Mononuclear cell (primary cell): Measurements from ENCODE around the gene CENPS. TPM values are rescaled to one million over a fixed set of nuclear protein-coding genes. Genes with fewer than 3 reads are reported as not detected.

Experiments used
- H3K27me3 ChIP-seq: 2 replicates; pipeline ENCODE4 v1.6.0; 2011; ENCODE audit warnings: low read length, control low read depth; ENCODE audit not compliant: insufficient read depth
- H3K4me1 ChIP-seq: 2 replicates; pipeline ENCODE4 v1.5.1; 2011; ENCODE audit warnings: mild to moderate bottlenecking, low read length, control low read depth; ENCODE audit not compliant: insufficient read depth
- H3K4me3 ChIP-seq: 2 replicates; pipeline ENCODE4 v1.5.1; 2011; ENCODE audit warnings: mild to moderate bottlenecking, low read length, moderate library complexity
- H3K9me3 ChIP-seq: 2 replicates; pipeline ENCODE4 v1.5.1; 2011; ENCODE audit warnings: low read depth, mild to moderate bottlenecking, control low read depth, low read length
- total RNA-seq: library from RNA; depleted of rRNA; stranded (reverse); fragments of >200 nt; gene quantifications from one replicate; pipeline ENCODE4 v1.2.3, GENCODE V29; 2012

CENPS gene
- total RNA-seq, 1 donor, result 1.8 TPM

DNA sequence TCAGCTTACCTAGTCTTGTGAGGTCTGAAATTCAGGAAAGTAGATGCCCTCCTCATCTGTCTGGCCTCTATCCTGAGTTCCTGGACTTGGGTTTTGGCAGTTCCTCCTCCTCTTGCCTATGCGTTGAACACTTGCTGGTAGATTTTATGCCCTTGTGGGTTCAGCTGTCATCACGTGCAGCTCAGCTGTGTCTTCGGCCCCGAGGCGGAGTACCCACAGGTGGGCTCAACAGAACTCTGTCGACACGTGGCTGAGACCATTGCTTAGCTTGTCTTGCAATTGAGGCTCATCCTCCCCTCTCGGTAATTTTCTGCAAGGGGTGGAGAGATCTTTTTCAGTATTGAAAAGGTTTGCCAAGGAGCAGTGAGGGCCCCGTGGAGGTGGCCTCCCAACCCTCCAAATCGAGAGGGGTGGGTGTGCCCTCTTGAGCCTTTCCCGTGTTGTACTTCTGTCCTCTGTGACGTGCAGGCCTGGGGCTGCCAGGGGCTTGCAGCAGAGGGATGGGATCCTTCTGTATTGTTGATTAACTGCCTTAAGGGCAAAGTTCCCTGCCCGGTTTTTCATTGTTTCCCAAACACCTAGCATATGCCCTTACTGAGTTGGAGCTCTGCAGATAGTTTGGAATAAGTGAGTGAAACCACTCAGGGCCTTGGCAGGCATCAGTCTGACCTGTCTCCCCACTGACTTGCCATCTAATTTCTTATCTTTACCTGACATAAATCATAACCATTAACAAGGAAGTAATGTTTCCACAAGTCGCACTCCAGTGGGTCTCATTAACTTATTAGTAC, 2.9 kb downstream of the CENPS start:
- peaks cover 19% of the 10 kb centered on the region for H3K4me1 ChIP-seq

DNA sequence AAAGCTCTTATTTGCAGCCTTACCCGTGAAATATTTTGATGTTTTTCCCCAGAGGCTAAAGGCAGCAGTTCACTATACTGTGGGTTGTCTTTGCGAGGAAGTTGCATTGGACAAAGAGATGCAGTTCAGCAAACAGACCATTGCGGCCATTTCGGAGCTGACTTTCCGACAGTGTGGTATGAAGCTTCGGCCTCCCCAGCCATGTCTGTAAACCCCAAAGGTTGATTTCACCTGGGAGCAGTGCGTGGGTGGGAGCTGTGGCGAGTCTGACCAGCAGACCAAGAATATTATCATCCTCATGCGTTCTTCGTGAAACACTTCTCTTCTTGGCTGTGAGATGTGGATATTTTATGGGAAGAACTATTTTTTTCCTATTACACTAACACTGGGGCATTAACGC, 3.6 kb downstream of the CENPS start:
- Histone ChIP-seq H3K27me3 (no peaks in the 10 kb centered on the region), H3K4me3 (no peak overlapping the region), H3K9me3 (no peaks in the 10 kb centered on the region), H3K4me1 (peaks cover 19% of the 10 kb centered on the region)

More for the DNA sequence above, 2.9 kb downstream of the CENPS start:
- no peak overlapping the region for H3K4me3 ChIP-seq
- no peaks in the 10 kb centered on the region for H3K27me3 ChIP-seq
- no peaks in the 10 kb centered on the region for H3K9me3 ChIP-seq

DNA sequence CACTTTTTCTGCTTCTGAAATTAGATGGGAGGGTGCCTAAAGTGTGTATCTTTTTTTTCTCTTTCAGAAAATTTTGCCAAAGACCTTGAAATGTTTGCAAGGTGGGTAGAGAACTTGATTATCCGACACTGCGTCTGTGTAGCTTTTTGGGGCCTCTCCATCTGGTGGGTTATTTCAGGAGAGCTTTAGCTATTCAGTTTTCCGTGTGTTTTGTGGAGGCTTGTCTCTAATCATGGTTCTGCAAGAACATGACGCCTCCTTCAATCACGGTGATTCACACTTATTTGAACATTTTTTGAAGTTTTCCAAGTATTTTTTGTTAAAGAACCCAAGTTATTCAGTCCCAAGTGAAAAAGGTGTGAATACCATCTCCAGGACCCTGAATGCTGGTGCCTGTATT, 4.4 kb downstream of the CENPS start:
- H3K27me3 ChIP-seq, result no peaks in the 10 kb centered on the region
- H3K4me1 ChIP-seq, result peaks cover 17% of the 10 kb centered on the region
- H3K9me3 ChIP-seq, result no peaks in the 10 kb centered on the region
- H3K4me3 ChIP-seq, result no peak overlapping the region

DNA sequence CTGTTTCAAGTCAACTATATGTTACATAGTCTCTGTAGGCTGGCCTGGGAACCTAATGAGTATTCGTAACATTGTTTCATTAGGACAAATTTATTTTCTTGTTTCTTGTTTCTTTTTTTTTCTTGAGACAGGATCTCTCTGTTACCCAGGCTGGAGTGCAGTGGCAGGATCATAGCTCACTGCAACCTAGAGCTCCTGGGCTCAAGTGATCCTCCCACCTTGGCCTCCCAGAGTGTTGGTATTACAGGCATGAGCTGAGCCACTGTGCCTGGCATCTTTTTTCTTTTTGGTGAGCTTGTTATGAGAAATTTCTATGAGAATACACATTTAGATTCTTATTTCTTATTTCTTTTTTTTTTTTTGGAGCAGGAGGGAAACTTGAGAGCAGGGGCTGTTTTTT, 6.8 kb downstream of the CENPS start:
- H3K9me3 ChIP-seq, result no peaks in the 10 kb centered on the region
- no peaks in the 10 kb centered on the region for H3K27me3 ChIP-seq
- H3K4me1 ChIP-seq, result no peaks in the 10 kb centered on the region

DNA sequence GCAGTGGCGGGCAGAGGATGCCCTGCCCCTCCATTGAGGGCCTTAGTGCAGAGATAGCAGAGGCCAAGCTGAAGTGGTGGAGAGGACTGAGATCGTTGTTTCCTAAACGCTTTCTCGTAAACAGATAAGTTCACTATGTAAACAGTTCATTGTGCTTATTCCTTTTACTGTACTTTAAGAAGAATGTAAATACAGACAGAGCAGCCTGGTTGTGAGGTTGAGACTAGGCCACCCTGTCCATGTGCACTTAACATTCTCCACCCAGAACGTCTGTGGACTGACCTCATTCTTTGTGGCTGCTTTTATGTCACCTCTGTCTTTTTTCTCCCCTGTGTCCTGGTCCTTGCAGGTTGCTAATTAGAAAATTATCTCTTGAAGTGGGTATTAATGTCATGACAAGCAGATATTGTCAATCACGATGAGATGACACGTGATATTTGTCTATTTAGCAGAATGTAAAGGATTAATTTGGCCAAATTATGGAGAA, 8.5 kb downstream of the CENPS start:
- H3K4me3 ChIP-seq, result no peak overlapping the region
- no peaks in the 10 kb centered on the region for H3K27me3 ChIP-seq

More for the DNA sequence above, 6.8 kb downstream of the CENPS start:
- H3K4me3 ChIP-seq, result no peak overlapping the region

DNA sequence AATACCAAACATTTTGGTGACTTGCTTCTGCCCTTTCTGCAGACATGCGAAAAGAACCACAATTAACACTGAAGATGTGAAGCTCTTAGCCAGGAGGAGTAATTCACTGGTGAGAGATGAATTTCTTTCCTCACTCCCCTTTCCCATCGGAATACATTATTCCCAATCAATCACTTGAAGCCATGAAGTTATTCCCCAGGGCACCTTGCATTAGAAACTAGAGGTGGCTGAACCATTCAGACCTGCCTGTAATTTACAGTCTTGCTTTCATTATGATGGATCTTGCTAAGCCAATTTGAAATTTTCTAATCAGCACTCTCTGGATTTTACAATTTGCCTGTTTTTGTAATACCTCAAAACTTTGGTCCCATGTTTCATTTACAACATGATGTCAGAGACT, 10.1 kb downstream of the CENPS start:
- Histone ChIP-seq H3K4me1 (no peaks in the 10 kb centered on the region), H3K27me3 (no peaks in the 10 kb centered on the region), H3K4me3 (no peak overlapping the region), H3K9me3 (no peaks in the 10 kb centered on the region)

More for the DNA sequence above, 8.5 kb downstream of the CENPS start:
- no peaks in the 10 kb centered on the region for H3K4me1 ChIP-seq
- H3K9me3 ChIP-seq, result no peaks in the 10 kb centered on the region

DNA sequence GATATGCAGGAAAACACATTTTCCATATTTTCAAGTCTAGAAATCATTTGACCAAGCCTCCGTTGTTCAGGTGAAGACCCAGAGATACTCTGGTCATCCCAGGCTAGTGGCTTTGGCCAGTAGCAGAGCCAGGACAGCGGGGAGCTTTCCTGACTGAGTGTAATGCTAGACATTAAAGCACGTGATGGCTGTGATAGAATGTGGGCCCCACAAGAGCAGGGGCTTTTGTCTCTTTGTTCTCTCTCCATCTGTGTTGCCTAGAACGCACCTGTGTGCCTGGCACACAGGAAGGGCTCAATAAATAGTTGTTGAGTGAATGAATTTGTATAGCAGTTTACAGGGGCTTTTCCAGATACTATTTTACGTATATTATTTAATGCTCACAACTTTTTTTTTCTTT, 10.6 kb downstream of the CENPS start:
- Histone ChIP-seq H3K9me3 (no peaks in the 10 kb centered on the region), H3K4me3 (no peak overlapping the region), H3K27me3 (no peaks in the 10 kb centered on the region), H3K4me1 (no peaks in the 10 kb centered on the region)

DNA sequence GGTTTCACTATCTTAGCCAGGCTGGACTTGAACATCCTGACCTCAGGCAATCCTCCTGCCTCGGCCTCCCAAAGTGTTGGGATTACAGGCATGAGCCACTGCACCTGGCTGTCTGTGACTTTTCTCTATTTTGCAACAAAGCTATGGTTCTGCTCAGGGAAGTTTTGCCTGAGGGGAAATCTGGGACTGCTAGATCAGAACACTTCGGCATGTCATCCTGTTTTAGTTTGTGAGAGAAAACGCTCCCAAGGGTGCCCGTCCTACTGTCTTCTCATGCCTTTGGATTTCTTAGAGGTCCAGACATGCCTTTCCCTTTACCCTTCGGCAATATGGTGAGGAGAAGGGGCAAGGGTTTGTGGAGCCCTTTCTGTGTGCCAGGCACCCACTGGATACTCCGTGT, 14.0 kb downstream of the CENPS start:
- no peaks in the 10 kb centered on the region for H3K4me1 ChIP-seq
- H3K27me3 ChIP-seq, result no peaks in the 10 kb centered on the region
- no peak overlapping the region for H3K4me3 ChIP-seq
- no peaks in the 10 kb centered on the region for H3K9me3 ChIP-seq

DNA sequence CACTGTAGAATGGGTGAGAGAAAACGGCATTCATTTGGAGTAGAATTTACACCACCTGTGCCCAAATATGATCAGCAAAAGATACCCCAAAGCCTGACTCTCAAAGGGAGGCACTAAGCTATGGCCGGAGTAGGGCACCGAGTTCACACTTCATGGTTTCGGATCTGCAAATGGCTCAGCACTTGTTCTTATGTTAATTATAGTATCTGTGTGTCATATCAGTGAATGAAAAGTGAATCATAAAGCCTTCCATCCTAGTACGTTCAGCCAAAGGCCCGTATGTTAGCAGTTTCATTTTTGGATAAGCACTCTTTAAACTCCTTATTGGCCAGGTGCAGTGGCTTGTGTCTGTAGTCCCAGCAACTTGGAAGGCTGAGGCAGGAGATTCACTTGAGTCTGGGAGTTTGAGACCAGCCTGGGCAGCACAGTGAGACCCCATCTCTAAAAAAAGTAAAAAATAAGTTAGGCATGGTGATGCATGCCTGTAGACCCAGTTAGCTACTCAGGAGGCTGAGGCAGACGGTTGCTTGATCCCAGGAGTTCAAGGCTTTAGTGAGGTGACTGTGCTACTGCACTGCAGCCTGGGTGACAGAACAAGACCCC, 14.7 kb downstream of the CENPS start:
- Histone ChIP-seq H3K9me3 (no peaks in the 10 kb centered on the region), H3K27me3 (no peaks in the 10 kb centered on the region), H3K4me1 (no peaks in the 10 kb centered on the region), H3K4me3 (no peak overlapping the region)

DNA sequence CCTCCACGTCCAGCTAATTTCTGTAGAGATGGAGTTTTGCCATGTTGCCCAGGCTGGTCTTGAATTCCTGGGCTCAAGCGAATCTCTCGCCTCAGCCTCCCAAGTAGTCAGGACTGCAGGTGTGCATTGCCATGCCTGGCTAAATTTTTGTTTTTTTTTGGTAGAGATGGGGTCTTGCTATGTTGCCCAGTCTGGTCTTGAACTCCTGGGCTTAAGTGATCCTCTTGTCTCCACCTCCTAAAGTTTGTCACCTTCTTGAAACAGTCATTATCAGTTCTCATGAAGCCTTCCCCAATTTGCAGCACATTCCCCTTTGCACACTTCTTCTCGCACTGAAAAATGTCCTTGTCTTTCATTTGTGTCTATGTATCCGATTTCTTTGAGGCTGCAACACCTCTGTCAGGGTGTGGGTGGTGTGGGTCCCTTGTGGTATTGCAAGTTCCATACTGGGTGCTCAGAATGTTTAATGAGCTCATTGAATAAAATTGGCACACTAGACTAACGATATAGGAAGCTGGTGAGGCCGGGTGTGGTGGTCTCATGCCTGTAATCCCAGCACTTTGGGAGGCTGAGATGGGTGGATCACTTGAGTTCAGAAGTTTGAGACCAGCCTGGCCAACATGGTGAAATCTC, 16.7 kb downstream of the CENPS start:
- Histone ChIP-seq H3K9me3 (no peaks in the 10 kb centered on the region), H3K27me3 (no peaks in the 10 kb centered on the region), H3K4me1 (no peaks in the 10 kb centered on the region), H3K4me3 (no peak overlapping the region)

DNA sequence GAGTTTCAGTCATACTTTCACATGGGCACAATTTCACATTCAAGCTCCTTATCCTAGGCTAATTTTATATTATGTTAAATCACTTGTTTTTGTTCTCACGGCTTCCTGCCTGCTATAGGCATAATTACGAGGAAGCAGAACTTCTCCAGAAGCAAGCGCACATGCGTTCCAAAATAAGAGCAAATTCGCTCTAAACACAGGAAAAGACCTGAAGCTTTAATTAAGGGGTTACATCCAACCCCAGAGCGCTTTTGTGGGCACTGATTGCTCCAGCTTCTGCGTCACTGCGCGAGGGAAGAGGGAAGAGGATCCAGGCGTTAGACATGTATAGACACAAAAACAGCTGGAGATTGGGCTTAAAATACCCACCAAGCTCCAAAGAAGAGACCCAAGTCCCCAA, 19.5 kb downstream of the CENPS start, which contains the start of gene CORT:
Gene CORT (plus strand): TSS at position 281 of the 400 bp plus-strand sequence. CDS start 193 bp downstream, outside the sequence.
- Histone ChIP-seq H3K27me3 (no peaks in the 10 kb centered on the region), H3K9me3 (no peaks in the 10 kb centered on the region), H3K4me3 (no peak within 1 kb of the TSS), H3K4me1 (no peaks in the 10 kb centered on the region)

DNA sequence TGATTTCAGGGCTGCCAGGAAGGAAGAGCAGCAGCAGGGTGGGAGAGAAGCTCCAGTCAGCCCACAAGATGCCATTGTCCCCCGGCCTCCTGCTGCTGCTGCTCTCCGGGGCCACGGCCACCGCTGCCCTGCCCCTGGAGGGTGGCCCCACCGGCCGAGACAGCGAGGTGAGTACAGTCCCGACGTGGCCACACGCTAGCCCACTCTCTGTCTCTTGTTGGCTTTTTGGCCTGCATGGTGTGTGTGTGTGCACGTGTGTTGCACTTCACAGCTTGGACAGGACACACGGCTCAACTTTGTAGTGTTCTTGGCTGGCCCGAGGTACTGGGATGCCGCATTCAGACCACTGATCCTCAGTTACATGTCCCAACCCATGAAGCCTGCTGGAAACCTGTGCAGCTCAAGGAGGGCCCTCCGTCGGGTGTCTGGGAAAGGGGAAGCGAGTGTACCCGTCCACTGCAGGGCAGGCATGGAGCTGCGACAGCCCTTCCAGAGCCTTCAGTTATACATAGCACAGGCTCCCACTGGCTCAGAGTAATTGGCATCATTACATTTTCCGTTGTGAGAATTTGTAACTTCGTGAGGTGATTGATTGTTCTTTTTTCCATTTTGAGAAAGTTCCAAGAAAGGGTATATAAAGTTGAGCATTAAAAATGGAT, 20.1 kb downstream of the CENPS start:
- Histone ChIP-seq H3K4me3 (no peak overlapping the region), H3K27me3 (no peaks in the 10 kb centered on the region), H3K4me1 (no peaks in the 10 kb centered on the region), H3K9me3 (no peaks in the 10 kb centered on the region)

DNA sequence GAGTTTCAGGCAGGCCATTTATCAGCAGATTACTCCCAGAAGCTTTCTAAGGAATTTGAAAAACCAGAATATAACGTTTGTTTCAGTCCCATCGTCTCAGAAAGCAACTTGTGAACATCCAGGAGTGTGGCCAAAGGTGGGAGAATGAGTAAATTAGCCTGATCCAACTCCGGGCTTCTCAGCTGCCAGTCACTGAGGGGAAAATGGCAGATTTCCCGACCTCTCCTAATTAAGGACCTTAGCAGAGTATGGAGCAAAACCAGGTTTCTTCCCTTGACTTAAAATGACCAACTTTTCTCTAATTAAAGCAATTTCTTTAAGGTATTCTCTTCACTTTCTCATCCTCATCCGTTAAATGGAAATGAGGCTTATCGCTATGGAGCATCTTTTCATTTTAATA, 20.6 kb downstream of the CENPS start:
- H3K27me3 ChIP-seq, result no peaks in the 10 kb centered on the region
- H3K4me1 ChIP-seq, result no peaks in the 10 kb centered on the region
- no peak overlapping the region for H3K4me3 ChIP-seq
- H3K9me3 ChIP-seq, result no peaks in the 10 kb centered on the region

DNA sequence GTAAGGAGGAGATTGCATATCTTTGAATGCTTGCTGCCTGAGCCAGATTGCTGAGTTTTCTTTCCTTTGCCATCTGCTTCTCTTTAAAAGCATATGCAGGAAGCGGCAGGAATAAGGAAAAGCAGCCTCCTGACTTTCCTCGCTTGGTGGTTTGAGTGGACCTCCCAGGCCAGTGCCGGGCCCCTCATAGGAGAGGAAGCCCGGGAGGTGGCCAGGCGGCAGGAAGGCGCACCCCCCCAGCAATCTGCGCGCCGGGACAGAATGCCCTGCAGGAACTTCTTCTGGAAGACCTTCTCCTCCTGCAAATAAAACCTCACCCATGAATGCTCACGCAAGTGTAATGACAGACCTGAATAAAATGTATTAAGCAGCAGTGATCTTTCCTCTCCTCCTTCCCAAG, 21.1 kb downstream of the CENPS start:
- Histone ChIP-seq H3K27me3 (no peaks in the 10 kb centered on the region), H3K9me3 (no peaks in the 10 kb centered on the region), H3K4me1 (no peaks in the 10 kb centered on the region), H3K4me3 (no peak overlapping the region)

DNA sequence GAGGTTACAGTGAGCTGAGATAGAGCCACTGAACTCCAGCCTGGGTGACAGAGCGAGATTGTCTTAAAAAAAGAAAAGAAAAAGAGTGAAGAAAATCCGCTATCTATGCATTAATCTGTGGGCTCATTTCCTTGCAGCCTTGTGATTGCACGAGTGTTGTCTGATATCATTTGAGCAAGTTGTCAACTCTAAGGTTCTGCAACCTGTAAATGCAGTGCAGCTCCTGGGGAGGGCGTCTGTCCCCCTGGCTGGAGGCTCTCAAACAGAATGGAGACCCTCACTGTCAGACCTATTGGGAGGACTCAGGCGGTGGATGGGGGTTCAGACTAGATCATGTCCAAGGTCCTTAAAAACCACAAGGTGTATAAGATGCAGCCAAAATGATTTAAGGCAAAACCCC, 25.8 kb downstream of the CENPS start:
- Histone ChIP-seq H3K4me3 (no peak overlapping the region), H3K27me3 (no peaks in the 10 kb centered on the region), H3K4me1 (no peaks in the 10 kb centered on the region), H3K9me3 (no peaks in the 10 kb centered on the region)
